ENCODE results near the gene P2RX6. TPM values are rescaled to one million over a fixed set of nuclear protein-coding genes. Genes with fewer than 3 reads are reported as not detected.

The P2RX6 gene
- total and polyA plus RNA-seq, 9 of the 15 experiments (the other 6 are each of a cell fraction or from before 2014, with no cell fraction given), result 0.01 to 3.9 (median 1.5) TPM; not detected in 1

GRCh38 chr22:20970939-20971657 is 43.9 kb upstream of the P2RX6 start (continued):
- TF ChIP-seq, protein P1, sequence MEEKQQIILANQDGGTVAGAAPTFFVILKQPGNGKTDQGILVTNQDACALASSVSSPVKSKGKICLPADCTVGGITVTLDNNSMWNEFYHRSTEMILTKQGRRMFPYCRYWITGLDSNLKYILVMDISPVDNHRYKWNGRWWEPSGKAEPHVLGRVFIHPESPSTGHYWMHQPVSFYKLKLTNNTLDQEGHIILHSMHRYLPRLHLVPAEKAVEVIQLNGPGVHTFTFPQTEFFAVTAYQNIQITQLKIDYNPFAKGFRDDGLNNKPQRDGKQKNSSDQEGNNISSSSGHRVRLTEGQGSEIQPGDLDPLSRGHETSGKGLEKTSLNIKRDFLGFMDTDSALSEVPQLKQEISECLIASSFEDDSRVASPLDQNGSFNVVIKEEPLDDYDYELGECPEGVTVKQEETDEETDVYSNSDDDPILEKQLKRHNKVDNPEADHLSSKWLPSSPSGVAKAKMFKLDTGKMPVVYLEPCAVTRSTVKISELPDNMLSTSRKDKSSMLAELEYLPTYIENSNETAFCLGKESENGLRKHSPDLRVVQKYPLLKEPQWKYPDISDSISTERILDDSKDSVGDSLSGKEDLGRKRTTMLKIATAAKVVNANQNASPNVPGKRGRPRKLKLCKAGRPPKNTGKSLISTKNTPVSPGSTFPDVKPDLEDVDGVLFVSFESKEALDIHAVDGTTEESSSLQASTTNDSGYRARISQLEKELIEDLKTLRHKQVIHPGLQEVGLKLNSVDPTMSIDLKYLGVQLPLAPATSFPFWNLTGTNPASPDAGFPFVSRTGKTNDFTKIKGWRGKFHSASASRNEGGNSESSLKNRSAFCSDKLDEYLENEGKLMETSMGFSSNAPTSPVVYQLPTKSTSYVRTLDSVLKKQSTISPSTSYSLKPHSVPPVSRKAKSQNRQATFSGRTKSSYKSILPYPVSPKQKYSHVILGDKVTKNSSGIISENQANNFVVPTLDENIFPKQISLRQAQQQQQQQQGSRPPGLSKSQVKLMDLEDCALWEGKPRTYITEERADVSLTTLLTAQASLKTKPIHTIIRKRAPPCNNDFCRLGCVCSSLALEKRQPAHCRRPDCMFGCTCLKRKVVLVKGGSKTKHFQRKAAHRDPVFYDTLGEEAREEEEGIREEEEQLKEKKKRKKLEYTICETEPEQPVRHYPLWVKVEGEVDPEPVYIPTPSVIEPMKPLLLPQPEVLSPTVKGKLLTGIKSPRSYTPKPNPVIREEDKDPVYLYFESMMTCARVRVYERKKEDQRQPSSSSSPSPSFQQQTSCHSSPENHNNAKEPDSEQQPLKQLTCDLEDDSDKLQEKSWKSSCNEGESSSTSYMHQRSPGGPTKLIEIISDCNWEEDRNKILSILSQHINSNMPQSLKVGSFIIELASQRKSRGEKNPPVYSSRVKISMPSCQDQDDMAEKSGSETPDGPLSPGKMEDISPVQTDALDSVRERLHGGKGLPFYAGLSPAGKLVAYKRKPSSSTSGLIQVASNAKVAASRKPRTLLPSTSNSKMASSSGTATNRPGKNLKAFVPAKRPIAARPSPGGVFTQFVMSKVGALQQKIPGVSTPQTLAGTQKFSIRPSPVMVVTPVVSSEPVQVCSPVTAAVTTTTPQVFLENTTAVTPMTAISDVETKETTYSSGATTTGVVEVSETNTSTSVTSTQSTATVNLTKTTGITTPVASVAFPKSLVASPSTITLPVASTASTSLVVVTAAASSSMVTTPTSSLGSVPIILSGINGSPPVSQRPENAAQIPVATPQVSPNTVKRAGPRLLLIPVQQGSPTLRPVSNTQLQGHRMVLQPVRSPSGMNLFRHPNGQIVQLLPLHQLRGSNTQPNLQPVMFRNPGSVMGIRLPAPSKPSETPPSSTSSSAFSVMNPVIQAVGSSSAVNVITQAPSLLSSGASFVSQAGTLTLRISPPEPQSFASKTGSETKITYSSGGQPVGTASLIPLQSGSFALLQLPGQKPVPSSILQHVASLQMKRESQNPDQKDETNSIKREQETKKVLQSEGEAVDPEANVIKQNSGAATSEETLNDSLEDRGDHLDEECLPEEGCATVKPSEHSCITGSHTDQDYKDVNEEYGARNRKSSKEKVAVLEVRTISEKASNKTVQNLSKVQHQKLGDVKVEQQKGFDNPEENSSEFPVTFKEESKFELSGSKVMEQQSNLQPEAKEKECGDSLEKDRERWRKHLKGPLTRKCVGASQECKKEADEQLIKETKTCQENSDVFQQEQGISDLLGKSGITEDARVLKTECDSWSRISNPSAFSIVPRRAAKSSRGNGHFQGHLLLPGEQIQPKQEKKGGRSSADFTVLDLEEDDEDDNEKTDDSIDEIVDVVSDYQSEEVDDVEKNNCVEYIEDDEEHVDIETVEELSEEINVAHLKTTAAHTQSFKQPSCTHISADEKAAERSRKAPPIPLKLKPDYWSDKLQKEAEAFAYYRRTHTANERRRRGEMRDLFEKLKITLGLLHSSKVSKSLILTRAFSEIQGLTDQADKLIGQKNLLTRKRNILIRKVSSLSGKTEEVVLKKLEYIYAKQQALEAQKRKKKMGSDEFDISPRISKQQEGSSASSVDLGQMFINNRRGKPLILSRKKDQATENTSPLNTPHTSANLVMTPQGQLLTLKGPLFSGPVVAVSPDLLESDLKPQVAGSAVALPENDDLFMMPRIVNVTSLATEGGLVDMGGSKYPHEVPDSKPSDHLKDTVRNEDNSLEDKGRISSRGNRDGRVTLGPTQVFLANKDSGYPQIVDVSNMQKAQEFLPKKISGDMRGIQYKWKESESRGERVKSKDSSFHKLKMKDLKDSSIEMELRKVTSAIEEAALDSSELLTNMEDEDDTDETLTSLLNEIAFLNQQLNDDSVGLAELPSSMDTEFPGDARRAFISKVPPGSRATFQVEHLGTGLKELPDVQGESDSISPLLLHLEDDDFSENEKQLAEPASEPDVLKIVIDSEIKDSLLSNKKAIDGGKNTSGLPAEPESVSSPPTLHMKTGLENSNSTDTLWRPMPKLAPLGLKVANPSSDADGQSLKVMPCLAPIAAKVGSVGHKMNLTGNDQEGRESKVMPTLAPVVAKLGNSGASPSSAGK (IDR thresholded peaks at IDR 0.05), result no peak
- TF ChIP-seq STAG1 (CRISPR knock-in tag; IDR thresholded peaks at IDR 0.05; ENCODE audit: borderline replicate concordance) (no peak), PTTG1 (tag; IDR thresholded peaks at IDR 0.05; ENCODE audit: low read depth) (no peak), TFE3 (CRISPR knock-in tag; IDR thresholded peaks at IDR 0.05) (no peak), ILK (tag; IDR thresholded peaks at IDR 0.05; ENCODE audit: borderline replicate concordance, low read depth) (no peak), HNRNPLL (IDR thresholded peaks at IDR 0.05; ENCODE audit: low read depth, low read length, poor library complexity, severe bottlenecking) (peak; percentile 46), ZNF354B (CRISPR knock-in tag; IDR thresholded peaks at IDR 0.05) (no peak), EP300 (IDR thresholded peaks at IDR 0.05; ENCODE audit: low read length) (no peak), THRAP3 (IDR thresholded peaks at IDR 0.05; ENCODE audit: borderline replicate concordance) (no peak)
- TF ChIP-seq, protein P2, sequence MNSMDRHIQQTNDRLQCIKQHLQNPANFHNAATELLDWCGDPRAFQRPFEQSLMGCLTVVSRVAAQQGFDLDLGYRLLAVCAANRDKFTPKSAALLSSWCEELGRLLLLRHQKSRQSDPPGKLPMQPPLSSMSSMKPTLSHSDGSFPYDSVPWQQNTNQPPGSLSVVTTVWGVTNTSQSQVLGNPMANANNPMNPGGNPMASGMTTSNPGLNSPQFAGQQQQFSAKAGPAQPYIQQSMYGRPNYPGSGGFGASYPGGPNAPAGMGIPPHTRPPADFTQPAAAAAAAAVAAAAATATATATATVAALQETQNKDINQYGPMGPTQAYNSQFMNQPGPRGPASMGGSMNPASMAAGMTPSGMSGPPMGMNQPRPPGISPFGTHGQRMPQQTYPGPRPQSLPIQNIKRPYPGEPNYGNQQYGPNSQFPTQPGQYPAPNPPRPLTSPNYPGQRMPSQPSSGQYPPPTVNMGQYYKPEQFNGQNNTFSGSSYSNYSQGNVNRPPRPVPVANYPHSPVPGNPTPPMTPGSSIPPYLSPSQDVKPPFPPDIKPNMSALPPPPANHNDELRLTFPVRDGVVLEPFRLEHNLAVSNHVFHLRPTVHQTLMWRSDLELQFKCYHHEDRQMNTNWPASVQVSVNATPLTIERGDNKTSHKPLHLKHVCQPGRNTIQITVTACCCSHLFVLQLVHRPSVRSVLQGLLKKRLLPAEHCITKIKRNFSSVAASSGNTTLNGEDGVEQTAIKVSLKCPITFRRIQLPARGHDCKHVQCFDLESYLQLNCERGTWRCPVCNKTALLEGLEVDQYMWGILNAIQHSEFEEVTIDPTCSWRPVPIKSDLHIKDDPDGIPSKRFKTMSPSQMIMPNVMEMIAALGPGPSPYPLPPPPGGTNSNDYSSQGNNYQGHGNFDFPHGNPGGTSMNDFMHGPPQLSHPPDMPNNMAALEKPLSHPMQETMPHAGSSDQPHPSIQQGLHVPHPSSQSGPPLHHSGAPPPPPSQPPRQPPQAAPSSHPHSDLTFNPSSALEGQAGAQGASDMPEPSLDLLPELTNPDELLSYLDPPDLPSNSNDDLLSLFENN (IDR thresholded peaks at IDR 0.05; ENCODE audit: low read depth in 2 of 2, low read length in 2 of 2), result no peak

Measured in K562 (cell line).